Vagina (tissue), 2 donors: ENCODE data around the gene ACTA2. TPM values are rescaled to one million over a fixed set of nuclear protein-coding genes. Genes with fewer than 3 reads are reported as not detected.

Source experiments
- DNase-seq, 2 donors: peaks; one replicate each; pipeline ENCODE4 v3.0.0-alpha.2; 2017; ENCODE audit errors: extremely low spot score in 2 of 2
- H3K27ac ChIP-seq: fragments of 200-600 bp; sonication (generic); one replicate; pipeline ENCODE4 v1.5.1; 2019
- H3K27me3 ChIP-seq: fragments of 200-600 bp; sonication (generic); one replicate; pipeline ENCODE4 v1.5.1; 2019
- H3K36me3 ChIP-seq, 2 donors: fragments of 200-600 bp; sonication (generic); one replicate each; pipeline ENCODE4 v1.5.1; 2017 to 2019
- H3K4me1 ChIP-seq: fragments of 200-600 bp; sonication (generic); one replicate; pipeline ENCODE4 v1.5.1; 2019
- H3K4me3 ChIP-seq, 2 donors: fragments of 200-600 bp; sonication (generic); 1 replicate in 1 of 2; 2 replicates in 1 of 2; pipeline ENCODE4 v1.5.1; 2016 to 2019
- H3K9me3 ChIP-seq: fragments of 200-600 bp; sonication (generic); one replicate; pipeline ENCODE4 v1.5.1; 2019
- CTCF ChIP-seq, 3 experiments: fragments of 450-650 bp in 2 of 3; fragments of 200-600 bp in 1 of 3; sonication (generic) in 1 of 3; IDR thresholded peaks; one replicate each; pipeline ENCODE4 v1.5.1; 2017 to 2019; ENCODE audit warnings: antibody characterized with exemption in 3 of 3, mild to moderate bottlenecking in 2 of 3, moderate library complexity in 2 of 3
- POLR2A ChIP-seq, 2 donors: fragments of 450-650 bp; IDR thresholded peaks; one replicate each; pipeline ENCODE4 v1.6.1; 2017; ENCODE audit warnings: antibody characterized with exemption in 2 of 2, mild to moderate bottlenecking in 2 of 2, moderate library complexity in 2 of 2
- POLR2AphosphoS5 ChIP-seq, 2 donors: sonication (generic); formaldehyde crosslinking; IDR thresholded peaks; one replicate each; pipeline ENCODE4 v1.9.0; 2017; ENCODE audit warnings: antibody characterized with exemption in 2 of 2, mild to moderate bottlenecking in 2 of 2, low read depth in 1 of 2; ENCODE audit not compliant: insufficient read depth in 1 of 2
- intact Hi-C: fragments of 100-400 bp; cut with DNase I; formaldehyde crosslinking; loops from one replicate; pipeline ENCODE4 v1.15.1; 2023
- total RNA-seq: library from RNA; depleted of rRNA; stranded (reverse); fragments of >200 nt; gene quantifications from one replicate; pipeline ENCODE4 v1.2.3, GENCODE V29; 2016

ACTA2 gene
- total RNA-seq, 1 donor from 2014 or later, result 1,162 TPM

- no peak for TF ChIP-seq POLR2A (IDR thresholded peaks at IDR 0.05)
- TF ChIP-seq CTCF (IDR thresholded peaks at IDR 0.05), result peak in 1 of 3 experiments; percentile 1
- peak overlapping the region; percentile 55 for H3K27ac ChIP-seq
- H3K36me3 ChIP-seq, result no peaks in the 10 kb centered on the region
- intact Hi-C loops, result loop anchor here (5.0 kb wide), 1 partner anchor 50 kb away; no protein-coding TSS in a partner anchor
- H3K4me3 ChIP-seq, result no peak overlapping the region
- peaks cover 22% of the 10 kb centered on the region for H3K4me1 ChIP-seq
- no peaks in the 10 kb centered on the region for H3K27me3 ChIP-seq
- no peak for DNase-seq
- H3K9me3 ChIP-seq, result no peaks in the 10 kb centered on the region
Observed at GRCh38 chr10:88987243-88987725, 34.7 kb upstream of the ACTA2 start.

- Histone ChIP-seq H3K4me3 (no peak overlapping the region), H3K36me3 (no peaks in the 10 kb centered on the region), H3K27me3 (no peaks in the 10 kb centered on the region), H3K4me1 (peaks cover 22% of the 10 kb centered on the region), H3K9me3 (no peaks in the 10 kb centered on the region), H3K27ac (peak overlapping the region; percentile 15)
- DNase-seq, result no peak
- intact Hi-C loops, result loop anchor here (5.0 kb wide), 1 partner anchor 49 kb away; no protein-coding TSS in a partner anchor
- TF ChIP-seq CTCF (IDR thresholded peaks at IDR 0.05) (peak; percentile 63 to 75 (median 69)), POLR2A (IDR thresholded peaks at IDR 0.05) (no peak), POLR2AphosphoS5 (IDR thresholded peaks at IDR 0.05; ENCODE audit: insufficient read depth in 1 of 2, low read depth in 1 of 2) (peak in 1 of 2 donors; percentile 33)
Observed at GRCh38 chr10:88986549-88987242, 34.1 kb upstream of the ACTA2 start.

GRCh38 chr10:88984525-88984924 is 32.0 kb upstream of the ACTA2 start:
- H3K4me1 ChIP-seq, result peaks cover 40% of the 10 kb centered on the region
- no peaks in the 10 kb centered on the region for H3K27me3 ChIP-seq
- TF ChIP-seq POLR2AphosphoS5 (IDR thresholded peaks at IDR 0.05; ENCODE audit: insufficient read depth in 1 of 2, low read depth in 1 of 2) (no peak), POLR2A (IDR thresholded peaks at IDR 0.05) (no peak), CTCF (IDR thresholded peaks at IDR 0.05) (no peak)
- intact Hi-C loops, result no loop called here
- no peaks in the 10 kb centered on the region for H3K36me3 ChIP-seq
- H3K4me3 ChIP-seq, result no peak overlapping the region
- H3K27ac ChIP-seq, result peak overlapping the region; percentile 20
- no peaks in the 10 kb centered on the region for H3K9me3 ChIP-seq
- no peak for DNase-seq

- Histone ChIP-seq H3K36me3 (no peaks in the 10 kb centered on the region), H3K4me1 (peaks cover 40% of the 10 kb centered on the region), H3K9me3 (no peaks in the 10 kb centered on the region), H3K4me3 (no peak overlapping the region), H3K27ac (peak overlapping the region; percentile 20), H3K27me3 (no peaks in the 10 kb centered on the region)
- intact Hi-C loops, result no loop called here
- TF ChIP-seq POLR2AphosphoS5 (IDR thresholded peaks at IDR 0.05; ENCODE audit: insufficient read depth in 1 of 2, low read depth in 1 of 2) (no peak), POLR2A (IDR thresholded peaks at IDR 0.05) (no peak), CTCF (IDR thresholded peaks at IDR 0.05) (no peak)
- DNase-seq, result no peak
Observed at GRCh38 chr10:88983939-88984338, 31.4 kb upstream of the ACTA2 start.

GRCh38 chr10:88983206-88983605 is 30.6 kb upstream of the ACTA2 start:
- intact Hi-C loops, result no loop called here
- TF ChIP-seq POLR2AphosphoS5 (IDR thresholded peaks at IDR 0.05; ENCODE audit: insufficient read depth in 1 of 2, low read depth in 1 of 2) (no peak), POLR2A (IDR thresholded peaks at IDR 0.05) (no peak), CTCF (IDR thresholded peaks at IDR 0.05) (no peak)
- DNase-seq, result no peak
- Histone ChIP-seq H3K36me3 (no peaks in the 10 kb centered on the region), H3K27me3 (no peaks in the 10 kb centered on the region), H3K4me1 (peaks cover 40% of the 10 kb centered on the region), H3K9me3 (no peaks in the 10 kb centered on the region), H3K27ac (peak overlapping the region; percentile 80), H3K4me3 (no peak overlapping the region)
